GM23248 (cell line): ENCODE measurements around the gene TSSC4. TPM values are rescaled to one million over a fixed set of nuclear protein-coding genes. Genes with fewer than 3 reads are reported as not detected.
A peak's percentile ranks its signal among the peaks of the same experiment; 100 is the strongest.

ENCODE experiments used
- DNase-seq: peaks from one replicate; pipeline ENCODE4 v3.0.0-alpha.2; 2015
- H2AFZ ChIP-seq: fragments of 200-600 bp; sonication (generic); 2 replicates; pipeline ENCODE4 v1.6.1; 2016; ENCODE audit warnings: antibody characterized with exemption
- H3F3A ChIP-seq: fragments of 200-600 bp; sonication (generic); 2 replicates; pipeline ENCODE4 v1.6.1; 2016; ENCODE audit warnings: mild to moderate bottlenecking, antibody characterized with exemption, mixed run types; ENCODE audit not compliant: insufficient read depth
- H3K27ac ChIP-seq: fragments of 200-600 bp; sonication (generic); 2 replicates; pipeline ENCODE4 v1.5.1; 2016; ENCODE audit warnings: mild to moderate bottlenecking
- H3K27me3 ChIP-seq: fragments of 200-600 bp; sonication (generic); replicated peaks from 2 replicates; pipeline ENCODE4 v1.6.1; 2016; ENCODE audit warnings: mild to moderate bottlenecking; ENCODE audit not compliant: insufficient read depth
- H3K36me3 ChIP-seq: fragments of 200-600 bp; sonication (generic); 2 replicates; pipeline ENCODE4 v1.6.1; 2016; ENCODE audit warnings: low read depth, mild to moderate bottlenecking
- H3K4me1 ChIP-seq: fragments of 200-600 bp; sonication (generic); 2 replicates; pipeline ENCODE4 v1.6.1; 2016; ENCODE audit warnings: mild to moderate bottlenecking; ENCODE audit not compliant: insufficient read depth
- H3K4me2 ChIP-seq: fragments of 200-600 bp; sonication (generic); one replicate; pipeline ENCODE4 v1.6.1; 2016; ENCODE audit warnings: mild to moderate bottlenecking; ENCODE audit not compliant: unreplicated experiment
- H3K4me3 ChIP-seq: fragments of 200-600 bp; sonication (generic); 2 replicates; pipeline ENCODE4 v1.5.1; 2016; ENCODE audit warnings: mild to moderate bottlenecking
- H3K79me2 ChIP-seq: fragments of 200-600 bp; sonication (generic); 2 replicates; pipeline ENCODE4 v1.6.1; 2016; ENCODE audit warnings: mild to moderate bottlenecking; ENCODE audit not compliant: insufficient read depth
- H3K9ac ChIP-seq: fragments of 200-600 bp; sonication (generic); 2 replicates; pipeline ENCODE4 v1.6.1; 2016; ENCODE audit warnings: mild to moderate bottlenecking
- H3K9me2 ChIP-seq: fragments of 200-600 bp; sonication (generic); 2 replicates; pipeline ENCODE4 v1.6.1; 2016; ENCODE audit warnings: mixed run types, mild to moderate bottlenecking, moderate library complexity; ENCODE audit not compliant: insufficient read depth
- H3K9me3 ChIP-seq: fragments of 200-600 bp; sonication (generic); one replicate; pipeline ENCODE4 v1.6.1; 2017; ENCODE audit warnings: low read depth
- H4K20me1 ChIP-seq: fragments of 200-600 bp; sonication (generic); 2 replicates; pipeline ENCODE4 v1.6.0; 2016; ENCODE audit not compliant: insufficient read depth
- EZH2 ChIP-seq: fragments of 200-600 bp; sonication (generic); IDR thresholded peaks from 2 replicates; pipeline ENCODE4 v1.6.1; 2018; ENCODE audit warnings: antibody characterized with exemption, mild to moderate bottlenecking; ENCODE audit not compliant: insufficient read depth, poor library complexity, severe bottlenecking
- EZH2phosphoT487 ChIP-seq: fragments of 200-600 bp; sonication (generic); IDR thresholded peaks from 2 replicates; pipeline ENCODE4 v1.6.1; 2018; ENCODE audit warnings: antibody characterized with exemption, moderate library complexity, mild to moderate bottlenecking, low read depth; ENCODE audit not compliant: insufficient read depth
- WGBS, 2 experiments: methylation state at CpG; one replicate each; pipeline ENCODE4 v1.1.6; 2015 to 2017; ENCODE audit warnings: low lambda C conversion rate in 2 of 2, low coverage in 1 of 2; ENCODE audit errors: missing lambda C conversion rate in 2 of 2; 5-methylcytosine and 5-hydroxymethylcytosine counted together
- in situ Hi-C: fragments of 300-500 bp; cut with MboI; formaldehyde crosslinking; loops from 2 replicates; pipeline ENCODE4 v1.15.0; 2020
- polyA plus RNA-seq: library from polyadenylated mRNA; unstranded; fragments of >200 nt; fragmentation: Nextera tagmentation; extraction: Ambion mirVana; gene quantifications from 2 replicates; pipeline ENCODE4 v1.2.1, GENCODE V29; 2016
- total RNA-seq: library from RNA; depleted of rRNA; stranded (reverse); fragments of >200 nt; shearing (Covaris generic); gene quantifications from 2 replicates; pipeline ENCODE4 v1.2.3, GENCODE V29; 2014

Gene TSSC4
- total and polyA plus RNA-seq, 2 experiments from 2014 or later, result 44.4 to 61.8 TPM

DNA sequence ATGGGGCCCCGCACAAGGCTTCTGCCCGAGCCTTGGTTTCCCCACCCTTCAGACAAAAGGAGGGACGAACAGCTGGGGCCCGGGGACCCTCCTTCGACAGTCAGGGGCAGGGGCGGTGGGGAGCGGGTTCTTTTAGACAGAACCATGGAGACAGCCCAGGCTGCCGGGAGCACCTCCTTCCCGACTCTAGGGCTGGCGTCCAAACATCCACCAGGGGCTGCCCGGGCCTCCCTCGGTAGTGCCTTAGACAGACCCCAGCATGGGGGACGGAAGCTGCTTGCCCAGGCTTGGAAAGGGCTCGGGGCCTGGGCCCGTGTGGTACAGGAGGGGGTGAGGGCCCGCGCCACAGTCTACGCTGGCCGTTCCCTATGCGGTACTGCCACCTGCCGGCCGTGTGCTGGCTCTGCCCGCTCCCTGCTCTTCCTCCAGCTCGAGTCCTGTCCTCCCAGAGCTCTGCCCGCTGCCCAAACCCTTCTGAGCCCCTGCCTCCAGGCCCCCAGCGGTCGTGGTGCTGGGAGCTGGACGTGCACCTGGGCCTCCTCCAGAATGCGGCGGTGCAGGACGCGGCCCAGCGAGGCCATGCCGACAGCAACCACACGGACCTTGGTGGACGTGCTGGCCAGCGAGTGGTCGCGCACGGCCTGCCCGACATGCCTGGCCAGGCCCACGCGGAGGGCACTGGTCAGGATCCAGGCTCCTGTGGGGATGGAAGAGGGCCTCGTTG, 20.1 kb downstream of the TSSC4 start:
- H2AFZ ChIP-seq, result peak overlapping the region; percentile 74
- no peaks in the 10 kb centered on the region for H3F3A ChIP-seq
- no peaks in the 10 kb centered on the region for H3K79me2 ChIP-seq
- 8 to 9% methylated on average over 41 to 44 of the region's 44 CpGs for WGBS, 2 experiments
- H3K9me3 ChIP-seq, result no peaks in the 10 kb centered on the region
- H3K9me2 ChIP-seq, result no peaks in the 10 kb centered on the region
- no peak overlapping the region for H3K4me3 ChIP-seq
- H3K9ac ChIP-seq, result no peak overlapping the region
- H4K20me1 ChIP-seq, result no peaks in the 10 kb centered on the region
- H3K27me3 ChIP-seq, result no peaks in the 10 kb centered on the region; the same call in 1 of the 2 replicates
- H3K4me2 ChIP-seq, result no peak overlapping the region
- no peaks in the 10 kb centered on the region for H3K4me1 ChIP-seq
- no peak overlapping the region for H3K27ac ChIP-seq
- TF ChIP-seq EZH2 (no peak), EZH2phosphoT487 (no peak)
- DNase-seq, result peak; percentile 85
- H3K36me3 ChIP-seq, result no peaks in the 10 kb centered on the region
- in situ Hi-C loops, result loop anchor here (5.0 to 10.0 kb wide), 2 partner anchors 126 to 218 kb away; no protein-coding TSS in a partner anchor

- H3K9ac ChIP-seq, result no peak overlapping the region
- in situ Hi-C loops, result loop anchor here (5.0 to 10.0 kb wide), 2 partner anchors 127 to 219 kb away; no protein-coding TSS in a partner anchor
- 41 to 45% methylated on average over 18 to 19 of the region's 19 CpGs for WGBS, 2 experiments
- H3F3A ChIP-seq, result no peaks in the 10 kb centered on the region
- H3K27me3 ChIP-seq, result no peaks in the 10 kb centered on the region; the same call in 1 of the 2 replicates
- no peaks in the 10 kb centered on the region for H3K36me3 ChIP-seq
- H3K9me3 ChIP-seq, result no peaks in the 10 kb centered on the region
- H3K4me1 ChIP-seq, result no peaks in the 10 kb centered on the region
- no peak for DNase-seq
- TF ChIP-seq EZH2phosphoT487 (no peak), EZH2 (no peak)
- no peak overlapping the region for H3K4me2 ChIP-seq
- H3K9me2 ChIP-seq, result no peaks in the 10 kb centered on the region
- H3K4me3 ChIP-seq, result no peak overlapping the region
- H3K79me2 ChIP-seq, result no peaks in the 10 kb centered on the region
- no peaks in the 10 kb centered on the region for H4K20me1 ChIP-seq
- no peak overlapping the region for H2AFZ ChIP-seq
- no peak overlapping the region for H3K27ac ChIP-seq
Measured at GRCh38 chr11:2421226-2421994, 20.9 kb downstream of the TSSC4 start.

GRCh38 chr11:2421996-2422395, 21.4 kb downstream of the TSSC4 start:
- Histone ChIP-seq H3K79me2 (no peaks in the 10 kb centered on the region), H4K20me1 (no peaks in the 10 kb centered on the region), H3K9ac (no peak overlapping the region), H3K36me3 (no peaks in the 10 kb centered on the region), H2AFZ (no peak overlapping the region), H3K9me3 (no peaks in the 10 kb centered on the region), H3K4me1 (no peaks in the 10 kb centered on the region), H3K27me3 (no peaks in the 10 kb centered on the region), H3K4me2 (no peak overlapping the region), H3F3A (no peaks in the 10 kb centered on the region), H3K27ac (no peak overlapping the region), H3K9me2 (no peaks in the 10 kb centered on the region), H3K4me3 (no peak overlapping the region)
- TF ChIP-seq EZH2, result no peak
- TF ChIP-seq EZH2phosphoT487, result no peak
- 57 to 66% methylated on average over 11 to 17 of the region's 17 CpGs for WGBS, 2 experiments
- in situ Hi-C loops, result loop anchor here (5.0 to 10.0 kb wide), 2 partner anchors 127 to 220 kb away; no protein-coding TSS in a partner anchor
- DNase-seq, result no peak

DNA sequence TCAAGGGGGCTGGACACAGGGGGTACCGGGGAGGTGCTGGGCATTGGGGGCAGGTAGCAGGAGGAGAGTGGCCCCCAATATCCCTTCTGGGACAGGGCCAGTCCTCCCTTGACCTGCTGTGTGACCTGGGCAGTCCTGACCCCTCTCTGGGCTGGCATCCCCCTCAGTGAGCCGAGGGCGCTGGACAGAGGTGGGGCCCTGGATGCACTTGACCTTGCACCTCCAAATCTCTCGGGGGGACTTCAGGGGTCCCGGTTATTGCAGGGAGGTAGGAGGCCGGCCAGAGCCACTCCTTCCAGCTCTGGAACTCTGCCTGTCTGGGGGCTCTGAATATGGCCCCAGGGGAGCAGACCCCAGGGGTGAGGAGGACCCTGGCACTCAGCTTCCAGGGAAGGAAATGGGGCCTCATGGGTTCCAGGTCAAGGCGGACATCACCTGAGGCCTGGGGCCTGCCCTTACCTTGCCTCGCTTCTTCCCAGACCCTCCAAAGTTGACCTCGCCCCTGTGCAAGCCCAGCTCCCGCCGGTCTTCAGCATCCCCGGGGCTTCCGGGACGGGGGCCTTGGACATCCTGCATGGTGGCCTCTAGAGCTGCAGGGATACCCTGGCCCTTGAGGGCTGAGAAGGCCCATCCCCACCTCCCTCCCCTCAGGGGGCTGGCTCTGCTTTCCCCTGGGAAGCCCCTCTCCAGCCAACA, 22.1 kb downstream of the TSSC4 start:
- Histone ChIP-seq H3K36me3 (no peaks in the 10 kb centered on the region), H3K27me3 (no peaks in the 10 kb centered on the region), H3K79me2 (no peaks in the 10 kb centered on the region), H4K20me1 (no peaks in the 10 kb centered on the region), H3K9ac (no peak overlapping the region), H3K4me2 (no peak overlapping the region), H2AFZ (no peak overlapping the region), H3K9me3 (no peaks in the 10 kb centered on the region), H3F3A (no peaks in the 10 kb centered on the region), H3K4me3 (no peak overlapping the region), H3K4me1 (no peaks in the 10 kb centered on the region), H3K27ac (no peak overlapping the region), H3K9me2 (no peaks in the 10 kb centered on the region)
- 59 to 64% methylated on average over 13 to 14 of the region's 14 CpGs for WGBS, 2 experiments
- in situ Hi-C loops, result loop anchor here (5.0 to 10.0 kb wide), 2 partner anchors 128 to 220 kb away; no protein-coding TSS in a partner anchor
- TF ChIP-seq EZH2phosphoT487 (no peak), EZH2 (no peak)
- DNase-seq, result no peak
